Fibroblast of villous mesenchyme (primary cell): ENCODE measurements around the gene JMJD8. TPM values are rescaled to one million over a fixed set of nuclear protein-coding genes. Genes with fewer than 3 reads are reported as not detected.
A peak's percentile ranks its signal among the peaks of the same experiment; 100 is the strongest.

ENCODE experiments used
- DNase-seq: peaks from one replicate; pipeline ENCODE4 v3.0.0-alpha.2; 2010; ENCODE audit warnings: low read depth
- H3K4me3 ChIP-seq: 2 replicates; pipeline ENCODE4 v1.5.1; 2011; ENCODE audit warnings: low read depth, mild to moderate bottlenecking, low read length
- total RNA-seq: library from RNA; depleted of rRNA; stranded (reverse); fragments of >200 nt; gene quantifications from 2 replicates; pipeline ENCODE4 v1.2.3, GENCODE V29; 2012
- TF ChIP-seq, protein P1 (sequence below): IDR thresholded peaks from 2 replicates; pipeline ENCODE4 v1.5.1; 2012; ENCODE audit warnings: low read depth, mild to moderate bottlenecking, low read length; ENCODE audit not compliant: insufficient read depth

The JMJD8 gene
- 35.4 and 36.3 TPM in 2 replicates for total RNA-seq

DNA sequence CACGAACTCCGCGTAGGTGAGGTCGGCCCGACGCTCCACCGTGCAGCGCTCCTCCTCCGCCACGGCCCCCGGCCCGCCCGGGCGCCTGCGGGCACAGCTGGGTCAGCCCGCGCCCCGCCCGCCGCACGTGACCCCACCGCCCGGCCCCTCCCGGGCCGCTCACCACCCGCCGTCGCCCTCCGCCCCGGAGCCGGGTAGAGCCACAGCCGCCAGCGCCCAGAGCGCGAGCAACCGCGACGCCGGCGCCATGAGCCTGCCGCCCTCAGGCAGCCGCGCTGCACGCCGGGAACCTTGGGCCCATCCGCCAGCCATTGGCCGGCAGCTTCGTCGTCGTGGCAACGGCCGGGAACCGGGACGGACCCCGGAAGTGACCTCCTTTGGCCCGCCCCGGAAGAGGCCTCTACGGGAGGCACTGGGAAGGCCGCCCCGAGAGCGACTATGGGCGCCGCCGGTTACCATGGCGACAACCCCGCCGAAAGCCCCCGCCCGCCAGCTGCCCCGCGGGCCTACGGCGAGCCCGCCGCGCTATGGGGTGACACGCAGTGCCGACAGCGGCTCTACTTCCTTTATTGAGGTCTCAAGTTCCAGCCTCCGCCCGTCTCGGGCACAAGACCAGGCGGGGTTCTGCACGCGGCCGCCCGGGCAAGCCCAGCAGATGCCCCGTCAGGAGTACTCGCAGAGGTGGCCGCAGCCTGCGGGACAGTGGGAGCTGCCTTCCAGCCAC is at the start of gene JMJD8:
TSS of gene JMJD8 (minus strand) at position 264 of the 724 bp plus-strand sequence. CDS start at position 249, 15 bp downstream.
- TF ChIP-seq, protein P1, sequence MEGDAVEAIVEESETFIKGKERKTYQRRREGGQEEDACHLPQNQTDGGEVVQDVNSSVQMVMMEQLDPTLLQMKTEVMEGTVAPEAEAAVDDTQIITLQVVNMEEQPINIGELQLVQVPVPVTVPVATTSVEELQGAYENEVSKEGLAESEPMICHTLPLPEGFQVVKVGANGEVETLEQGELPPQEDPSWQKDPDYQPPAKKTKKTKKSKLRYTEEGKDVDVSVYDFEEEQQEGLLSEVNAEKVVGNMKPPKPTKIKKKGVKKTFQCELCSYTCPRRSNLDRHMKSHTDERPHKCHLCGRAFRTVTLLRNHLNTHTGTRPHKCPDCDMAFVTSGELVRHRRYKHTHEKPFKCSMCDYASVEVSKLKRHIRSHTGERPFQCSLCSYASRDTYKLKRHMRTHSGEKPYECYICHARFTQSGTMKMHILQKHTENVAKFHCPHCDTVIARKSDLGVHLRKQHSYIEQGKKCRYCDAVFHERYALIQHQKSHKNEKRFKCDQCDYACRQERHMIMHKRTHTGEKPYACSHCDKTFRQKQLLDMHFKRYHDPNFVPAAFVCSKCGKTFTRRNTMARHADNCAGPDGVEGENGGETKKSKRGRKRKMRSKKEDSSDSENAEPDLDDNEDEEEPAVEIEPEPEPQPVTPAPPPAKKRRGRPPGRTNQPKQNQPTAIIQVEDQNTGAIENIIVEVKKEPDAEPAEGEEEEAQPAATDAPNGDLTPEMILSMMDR, result no peak
- peak; percentile 95 for DNase-seq
- peak within 1 kb of the TSS; percentile 60 for H3K4me3 ChIP-seq

GRCh38 chr16:733382-734207 is 49.5 kb upstream of the JMJD8 start:
- TF ChIP-seq, protein P1, result peak; percentile 46
- no peak for DNase-seq

GRCh38 chr16:732936-733335 is 48.8 kb upstream of the JMJD8 start:
- TF ChIP-seq, protein P1, result no peak
- H3K4me3 ChIP-seq, result no peak overlapping the region
- no peak for DNase-seq

More at GRCh38 chr16:733382-734207, 49.5 kb upstream of the JMJD8 start:
- H3K4me3 ChIP-seq, result no peak overlapping the region

- no peak for DNase-seq
- TF ChIP-seq, protein P1, result no peak
- H3K4me3 ChIP-seq, result no peak overlapping the region
Measured at GRCh38 chr16:732332-732731, 48.2 kb upstream of the JMJD8 start.

GRCh38 chr16:730666-731509 is 46.8 kb upstream of the JMJD8 start:
- TF ChIP-seq, protein P1, result no peak
- no peak overlapping the region for H3K4me3 ChIP-seq
- DNase-seq, result no peak

- no peak for DNase-seq
- H3K4me3 ChIP-seq, result no peak overlapping the region
- TF ChIP-seq, protein P1, result no peak
Measured at GRCh38 chr16:729768-730665, 45.9 kb upstream of the JMJD8 start.
